HFF-Myc (cell line): ENCODE results near the gene UHRF1.
A peak's percentile ranks its signal among the peaks of the same experiment; 100 is the strongest.

ENCODE experiments used
- DNase-seq: peaks from one replicate; pipeline ENCODE4 v3.0.0-alpha.2; 2011; ENCODE audit warnings: low read depth; ENCODE audit errors: extremely low read depth
- H3K4me3 ChIP-seq: replicated peaks from 2 replicates; pipeline ENCODE4 v1.5.1; 2011; ENCODE audit warnings: low read depth, mild to moderate bottlenecking, control low read depth, low read length
- TF ChIP-seq, protein P1 (sequence below): IDR thresholded peaks from 2 replicates; pipeline ENCODE4 v1.5.1; 2012; ENCODE audit warnings: mild to moderate bottlenecking, low read depth, low read length, control low read depth; ENCODE audit errors: missing control alignments

The UHRF1 gene

DNA sequence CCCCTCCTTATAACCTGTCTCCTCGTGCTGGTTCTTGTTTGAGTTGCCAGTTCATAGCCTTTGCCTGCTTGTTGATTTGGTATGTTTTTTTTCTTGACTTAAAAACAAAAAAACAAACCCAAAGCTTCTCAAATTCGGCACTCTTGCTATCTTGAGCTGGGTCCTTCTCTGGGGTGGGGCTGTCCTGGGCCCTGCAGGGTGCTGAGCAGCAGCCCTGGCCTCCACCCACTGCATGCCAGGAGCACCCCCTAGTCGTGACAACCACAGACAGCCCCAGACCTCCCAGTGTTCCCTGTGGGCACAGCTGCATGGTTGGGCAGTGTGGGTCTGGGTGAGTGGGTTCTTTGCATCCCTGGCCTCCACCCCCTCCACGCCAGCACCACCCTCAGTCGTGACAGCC is 87.4 kb downstream of the UHRF1 start:
- H3K4me3 ChIP-seq, result no peak overlapping the region
- TF ChIP-seq, protein P1, sequence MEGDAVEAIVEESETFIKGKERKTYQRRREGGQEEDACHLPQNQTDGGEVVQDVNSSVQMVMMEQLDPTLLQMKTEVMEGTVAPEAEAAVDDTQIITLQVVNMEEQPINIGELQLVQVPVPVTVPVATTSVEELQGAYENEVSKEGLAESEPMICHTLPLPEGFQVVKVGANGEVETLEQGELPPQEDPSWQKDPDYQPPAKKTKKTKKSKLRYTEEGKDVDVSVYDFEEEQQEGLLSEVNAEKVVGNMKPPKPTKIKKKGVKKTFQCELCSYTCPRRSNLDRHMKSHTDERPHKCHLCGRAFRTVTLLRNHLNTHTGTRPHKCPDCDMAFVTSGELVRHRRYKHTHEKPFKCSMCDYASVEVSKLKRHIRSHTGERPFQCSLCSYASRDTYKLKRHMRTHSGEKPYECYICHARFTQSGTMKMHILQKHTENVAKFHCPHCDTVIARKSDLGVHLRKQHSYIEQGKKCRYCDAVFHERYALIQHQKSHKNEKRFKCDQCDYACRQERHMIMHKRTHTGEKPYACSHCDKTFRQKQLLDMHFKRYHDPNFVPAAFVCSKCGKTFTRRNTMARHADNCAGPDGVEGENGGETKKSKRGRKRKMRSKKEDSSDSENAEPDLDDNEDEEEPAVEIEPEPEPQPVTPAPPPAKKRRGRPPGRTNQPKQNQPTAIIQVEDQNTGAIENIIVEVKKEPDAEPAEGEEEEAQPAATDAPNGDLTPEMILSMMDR, result no peak
- no peak for DNase-seq

DNA sequence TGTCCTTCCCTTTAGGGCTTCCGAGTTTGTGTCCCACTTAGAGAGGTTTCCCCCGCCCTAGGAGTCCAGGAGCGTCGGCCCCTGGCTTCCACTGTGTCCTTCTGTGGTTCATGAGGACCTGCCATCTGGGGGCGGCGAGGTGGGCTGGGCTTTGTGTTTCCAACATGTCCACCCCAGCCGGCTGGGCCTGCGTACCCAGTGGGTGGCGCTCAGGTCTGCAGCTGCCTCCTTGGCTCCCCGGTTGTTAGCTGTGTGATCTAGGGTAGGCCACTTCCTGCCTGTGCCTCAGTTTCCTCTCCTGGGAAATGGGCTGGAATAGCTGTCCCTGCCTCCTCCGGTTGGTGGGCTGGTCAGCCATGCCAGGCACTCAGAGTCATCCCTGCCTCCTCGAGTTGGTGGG is 88.0 kb downstream of the UHRF1 start:
- DNase-seq, result no peak
- H3K4me3 ChIP-seq, result no peak overlapping the region
- TF ChIP-seq, protein P1, result no peak

DNA sequence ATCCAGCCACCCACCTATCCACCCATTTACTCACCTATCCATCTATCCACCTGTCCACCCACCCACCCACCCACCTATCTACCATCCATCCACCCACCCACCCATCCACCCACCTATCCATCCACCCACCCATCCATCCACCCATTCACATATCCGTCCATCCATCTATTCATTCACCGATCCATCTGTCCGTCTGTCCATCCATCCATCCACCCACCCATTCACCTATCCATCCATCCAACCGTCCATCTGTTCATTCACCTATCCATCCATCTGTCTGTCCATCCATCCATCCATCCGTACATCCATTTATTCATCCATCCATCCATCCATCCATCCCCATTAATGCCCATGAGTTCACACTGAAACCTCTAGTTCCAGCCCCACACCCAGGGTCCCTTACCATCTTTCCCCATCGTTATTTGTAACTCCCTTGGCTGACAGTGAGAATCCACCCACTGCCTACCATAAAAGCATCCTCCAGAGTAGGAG is 90.9 kb downstream of the UHRF1 start:
- H3K4me3 ChIP-seq, result no peak overlapping the region
- TF ChIP-seq, protein P1, result no peak
- no peak for DNase-seq

DNA sequence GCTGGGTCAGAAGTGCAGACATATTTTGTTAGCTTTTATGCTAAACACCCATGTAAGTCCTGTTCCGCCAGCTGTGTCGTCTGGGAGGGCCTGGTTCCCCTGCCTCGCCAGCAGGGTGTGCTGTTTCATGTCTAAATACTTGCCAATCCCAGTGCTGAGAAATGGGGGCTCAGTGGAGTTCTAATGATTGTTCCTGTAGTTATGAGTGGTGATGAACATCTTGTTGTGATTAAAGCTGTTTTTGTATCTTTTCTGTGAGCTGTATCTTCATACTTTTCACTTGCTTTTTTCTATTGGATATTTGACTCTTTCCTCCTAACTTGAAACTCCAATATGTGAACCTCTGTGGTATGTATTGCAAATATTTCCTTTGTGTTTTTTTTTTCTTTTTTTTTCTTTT is 92.3 kb downstream of the UHRF1 start:
- TF ChIP-seq, protein P1, result peak; percentile 92
- no peak overlapping the region for H3K4me3 ChIP-seq
- DNase-seq, result peak; percentile 81

DNA sequence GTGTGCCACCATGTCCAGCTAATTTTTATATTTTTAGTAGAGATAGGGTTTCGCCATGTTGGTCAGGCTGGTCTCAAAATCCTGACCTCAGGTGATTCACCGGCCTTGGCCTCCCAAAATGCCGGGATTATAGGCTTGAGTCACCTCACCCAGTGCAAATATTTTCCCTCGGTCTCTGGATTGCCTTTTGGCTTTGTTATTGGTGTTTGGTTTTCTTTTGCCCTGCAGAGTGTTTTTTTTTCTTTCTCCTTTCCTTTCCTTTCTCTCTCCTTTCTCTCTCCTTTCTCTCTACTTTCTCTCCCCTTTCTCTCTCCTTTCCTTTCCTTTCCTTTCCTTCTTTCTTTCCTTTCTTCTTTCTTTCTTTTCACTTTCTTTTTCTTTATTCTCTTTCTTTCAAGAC is 92.8 kb downstream of the UHRF1 start:
- TF ChIP-seq, protein P1, result no peak
- no peak overlapping the region for H3K4me3 ChIP-seq
- DNase-seq, result peak; percentile 27

DNA sequence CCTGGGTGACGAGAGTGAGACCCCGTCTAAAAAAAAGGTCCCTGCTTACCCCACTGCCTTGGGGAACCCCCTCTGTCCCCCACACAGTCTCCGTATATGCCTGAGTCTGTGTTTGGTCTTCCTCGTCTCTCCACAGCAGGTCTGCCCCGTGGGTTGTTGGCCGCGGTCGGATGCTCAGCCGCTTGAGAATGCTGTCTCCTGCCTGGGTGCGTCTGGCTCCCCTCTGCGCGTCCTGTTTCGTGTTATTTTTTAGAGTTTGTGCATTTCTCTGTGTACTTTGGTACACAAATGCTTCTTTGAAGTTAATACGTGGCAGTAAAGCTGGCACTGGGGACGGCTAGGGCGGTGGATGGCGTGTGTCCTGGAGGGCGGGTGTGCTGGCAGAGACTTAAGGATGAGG is 94.5 kb downstream of the UHRF1 start:
- H3K4me3 ChIP-seq, result no peak overlapping the region
- TF ChIP-seq, protein P1, result no peak
- DNase-seq, result no peak

DNA sequence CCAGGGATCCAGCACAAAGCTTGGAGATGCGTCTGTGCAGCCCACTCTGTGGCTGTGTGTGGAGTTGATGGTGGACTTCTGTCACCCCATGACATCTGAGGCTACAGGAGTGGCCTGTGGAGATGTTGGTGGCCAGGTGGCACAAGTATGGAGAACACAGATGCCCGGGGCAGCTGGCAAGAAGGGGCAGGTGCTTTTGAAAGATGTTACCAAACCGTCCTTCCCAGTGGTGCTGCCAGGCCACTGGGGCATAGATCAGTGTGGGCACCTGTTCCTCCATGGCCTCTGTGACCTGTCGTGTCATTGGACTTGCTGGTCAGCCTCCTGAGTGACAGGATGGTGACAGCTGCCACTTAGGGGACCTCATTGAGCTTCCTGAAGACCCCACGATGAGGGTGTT is 95.8 kb downstream of the UHRF1 start:
- TF ChIP-seq, protein P1, result no peak
- DNase-seq, result no peak
- H3K4me3 ChIP-seq, result no peak overlapping the region
